DND-41 (cell line): ENCODE results near the gene ZNF620.

Experiments used
- CTCF ChIP-seq: IDR thresholded peaks from 2 replicates; pipeline ENCODE4 v1.5.1; 2012; ENCODE audit warnings: borderline replicate concordance, low read length, moderate library complexity, mild to moderate bottlenecking; ENCODE audit not compliant: poor library complexity, severe bottlenecking; ENCODE audit errors: extremely low read depth
- EZH2 ChIP-seq: IDR thresholded peaks from 3 replicates; pipeline ENCODE4 v1.6.1; 2012; ENCODE audit warnings: borderline replicate concordance, low read depth, mild to moderate bottlenecking, moderate library complexity, low read length, inconsistent platforms; ENCODE audit not compliant: severe bottlenecking

GRCh38 chr3:40463579-40463978, 42.3 kb upstream of the ZNF620 start:
- TF ChIP-seq EZH2, result no peak
- TF ChIP-seq CTCF, result no peak
